Memory B cell (primary cell): ENCODE data around the gene SYNPR.
"Not testable (repeated sequence)": the region's sequence is repeated elsewhere in the genome, so short reads cannot be mapped to it uniquely, and the experiment has no call there.

ENCODE experiments used
- ATAC-seq: fragments of 150-1000 bp; cut with Tn5 transposase; 2 replicates; pipeline ENCODE4 v1.10.0; 2021; ENCODE audit warnings: low read depth, mild to moderate bottlenecking, moderate library complexity
- DNase-seq, 2 donors: peaks; one replicate each; pipeline ENCODE4 v3.0.0; 2022; ENCODE audit warnings: low spot score in 2 of 2
- H3K27ac Mint-ChIP-seq: one replicate; pipeline ENCODE4 v1.8.0; 2022; ENCODE audit warnings: mild to moderate bottlenecking, moderate library complexity, mixed read lengths
- H3K27me3 Mint-ChIP-seq: one replicate; pipeline ENCODE4 v1.8.0; 2022; ENCODE audit warnings: mixed read lengths
- H3K36me3 Mint-ChIP-seq: one replicate; pipeline ENCODE4 v1.8.0; 2022; ENCODE audit warnings: mild to moderate bottlenecking, mixed read lengths
- H3K4me1 Mint-ChIP-seq: one replicate; pipeline ENCODE4 v1.8.0; 2022; ENCODE audit warnings: mixed read lengths
- H3K4me3 Mint-ChIP-seq: one replicate; pipeline ENCODE4 v1.8.0; 2022; ENCODE audit warnings: mild to moderate bottlenecking, moderate library complexity, mixed read lengths
- H3K9me3 Mint-ChIP-seq: one replicate; pipeline ENCODE4 v1.8.0; 2022; ENCODE audit warnings: mixed read lengths

SYNPR gene

GRCh38 chr3:63278171-63279004 lies at the start of gene SYNPR:
TSS of gene SYNPR (plus strand) at chr3:63278308.
- Mint-ChIP-seq H3K27ac (no peak within 1 kb of the TSS), H3K36me3 (no peaks in the 10 kb centered on the region), H3K4me3 (no peak within 1 kb of the TSS), H3K27me3 (peaks cover 15% of the 10 kb centered on the region), H3K4me1 (no peaks in the 10 kb centered on the region), H3K9me3 (no peaks in the 10 kb centered on the region)
- no peak for DNase-seq
- ATAC-seq: no peak

DNA sequence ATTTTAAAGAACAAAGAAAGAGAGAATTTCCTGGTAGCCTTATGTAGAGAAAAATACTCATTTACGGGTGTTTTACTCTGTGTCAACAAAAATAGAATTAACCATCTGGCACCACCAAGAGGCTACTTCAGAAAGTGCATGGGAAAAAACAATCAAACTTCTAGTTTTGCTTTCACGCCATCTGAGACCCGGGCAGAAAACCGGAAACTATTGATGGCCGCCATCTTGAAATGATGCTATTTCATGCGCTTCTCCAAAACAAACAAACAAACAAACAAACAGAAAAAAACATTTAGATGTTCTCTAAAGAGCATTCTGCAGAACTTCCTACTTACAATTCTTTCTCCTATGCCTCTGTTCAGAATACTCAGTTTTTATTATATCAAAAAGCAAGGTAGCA lies 49.4 kb upstream of the SYNPR start:
- no peaks in the 10 kb centered on the region for H3K4me1 Mint-ChIP-seq
- peak overlapping the region; percentile 30 for H3K4me3 Mint-ChIP-seq
- H3K27me3 Mint-ChIP-seq: no peaks in the 10 kb centered on the region
- H3K36me3 Mint-ChIP-seq: no peaks in the 10 kb centered on the region
- no peak overlapping the region for H3K27ac Mint-ChIP-seq
- H3K9me3 Mint-ChIP-seq: no peaks in the 10 kb centered on the region
- ATAC-seq (peak; percentile 60), DNase-seq (peak in 1 of 2 donors; percentile 1)

GRCh38 chr3:63230146-63230545 lies 48.0 kb upstream of the SYNPR start:
- H3K4me3 Mint-ChIP-seq: no peak overlapping the region

GRCh38 chr3:63231643-63232042 lies 46.5 kb upstream of the SYNPR start:
- no peaks in the 10 kb centered on the region for H3K4me1 Mint-ChIP-seq
- H3K27ac Mint-ChIP-seq: no peak overlapping the region
- H3K27me3 Mint-ChIP-seq: no peaks in the 10 kb centered on the region
- no peak overlapping the region for H3K4me3 Mint-ChIP-seq
- DNase-seq: no peak
- H3K9me3 Mint-ChIP-seq: no peaks in the 10 kb centered on the region
- no peaks in the 10 kb centered on the region for H3K36me3 Mint-ChIP-seq
- ATAC-seq: no peak

More at GRCh38 chr3:63230146-63230545, 48.0 kb upstream of the SYNPR start:
- DNase-seq (no peak), ATAC-seq (no peak)
- Mint-ChIP-seq H3K27me3 (no peaks in the 10 kb centered on the region), H3K9me3 (no peaks in the 10 kb centered on the region), H3K27ac (no peak overlapping the region), H3K36me3 (no peaks in the 10 kb centered on the region), H3K4me1 (no peaks in the 10 kb centered on the region)

DNA sequence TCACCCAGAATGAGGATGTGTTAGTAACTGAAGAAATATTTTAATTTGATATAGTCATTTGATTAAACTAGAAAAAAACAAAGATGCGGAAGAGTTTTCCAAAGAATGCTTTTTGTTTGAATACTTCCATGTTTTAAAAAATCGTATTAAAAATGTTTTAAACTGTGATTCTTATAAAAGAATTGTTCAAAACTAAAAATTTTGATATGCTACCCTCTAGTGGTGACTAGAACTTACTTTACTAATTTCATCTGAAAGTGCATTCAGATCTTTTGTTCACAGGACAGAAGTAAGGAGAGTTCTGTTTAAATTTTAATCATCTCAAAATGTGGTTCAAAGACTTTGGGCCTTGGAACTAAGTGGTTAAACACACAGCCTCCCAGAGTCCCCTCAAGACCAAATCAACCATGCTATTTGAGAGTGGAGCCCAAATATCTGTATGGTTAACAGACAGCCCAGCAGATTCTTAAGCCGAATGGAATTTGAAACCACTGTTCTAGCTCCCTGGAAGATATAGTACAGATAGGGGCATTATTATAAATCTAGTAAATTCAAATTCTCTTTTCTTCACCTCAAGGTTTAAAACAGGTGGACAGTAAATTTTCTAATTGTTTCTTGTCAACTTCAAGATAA lies 45.2 kb upstream of the SYNPR start:
- H3K27ac Mint-ChIP-seq: no peak overlapping the region
- H3K9me3 Mint-ChIP-seq: no peaks in the 10 kb centered on the region
- ATAC-seq (no peak), DNase-seq (no peak)
- no peaks in the 10 kb centered on the region for H3K4me1 Mint-ChIP-seq
- no peaks in the 10 kb centered on the region for H3K36me3 Mint-ChIP-seq
- H3K4me3 Mint-ChIP-seq: no peak overlapping the region
- no peaks in the 10 kb centered on the region for H3K27me3 Mint-ChIP-seq

DNA sequence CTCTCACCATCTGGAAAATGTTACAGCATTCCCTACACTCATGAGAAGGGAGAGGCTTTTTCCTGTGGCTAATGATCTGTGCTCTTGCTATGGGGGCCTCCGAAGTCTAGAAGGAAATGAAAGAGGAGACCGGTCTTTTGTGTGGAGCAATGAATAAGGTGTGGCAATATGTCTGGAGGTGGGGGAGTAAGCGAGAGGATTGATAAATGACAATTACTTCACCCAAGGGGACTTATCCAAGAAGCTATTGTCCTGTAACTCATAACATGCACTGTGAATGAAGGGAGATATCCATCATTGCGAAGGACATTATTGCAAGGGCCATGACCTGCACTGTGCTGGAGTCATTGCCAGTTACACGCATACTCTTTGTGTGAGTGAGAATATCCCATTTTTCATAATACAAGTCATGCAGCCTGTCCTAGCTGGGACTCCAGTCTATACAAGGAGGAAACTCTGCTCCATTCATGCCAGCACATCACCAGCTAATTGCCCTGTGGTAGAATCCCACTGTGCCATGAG lies 37.7 kb upstream of the SYNPR start:
- no peak for ATAC-seq
- DNase-seq: no peak
- Mint-ChIP-seq H3K27me3 (peaks cover 6% of the 10 kb centered on the region), H3K9me3 (no peaks in the 10 kb centered on the region), H3K4me1 (no peaks in the 10 kb centered on the region), H3K36me3 (no peaks in the 10 kb centered on the region), H3K4me3 (no peak overlapping the region), H3K27ac (no peak overlapping the region)

DNA sequence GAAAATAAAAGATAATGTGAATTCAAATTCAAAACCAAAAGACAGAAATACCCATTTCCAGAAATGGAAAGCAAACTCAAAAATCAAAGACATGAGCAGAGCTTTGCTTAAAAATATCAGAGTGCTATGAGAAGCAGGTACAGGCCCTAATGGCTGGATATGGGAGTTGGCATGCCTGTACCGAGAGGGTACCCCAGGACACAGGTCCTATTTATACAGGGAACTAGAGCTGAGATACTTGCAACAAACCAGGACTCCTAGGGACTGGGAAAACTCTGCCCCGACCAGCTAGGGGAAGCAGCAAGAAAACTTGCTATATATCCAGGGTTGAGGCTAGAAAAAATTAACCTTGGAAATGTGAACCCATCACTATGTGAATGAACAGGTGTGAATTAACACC lies 36.0 kb upstream of the SYNPR start:
- no peak for ATAC-seq
- no peak for DNase-seq
- Mint-ChIP-seq H3K9me3 (no peaks in the 10 kb centered on the region), H3K36me3 (no peaks in the 10 kb centered on the region), H3K4me3 (no peak overlapping the region), H3K27ac (no peak overlapping the region), H3K4me1 (no peaks in the 10 kb centered on the region), H3K27me3 (peaks cover 6% of the 10 kb centered on the region)

DNA sequence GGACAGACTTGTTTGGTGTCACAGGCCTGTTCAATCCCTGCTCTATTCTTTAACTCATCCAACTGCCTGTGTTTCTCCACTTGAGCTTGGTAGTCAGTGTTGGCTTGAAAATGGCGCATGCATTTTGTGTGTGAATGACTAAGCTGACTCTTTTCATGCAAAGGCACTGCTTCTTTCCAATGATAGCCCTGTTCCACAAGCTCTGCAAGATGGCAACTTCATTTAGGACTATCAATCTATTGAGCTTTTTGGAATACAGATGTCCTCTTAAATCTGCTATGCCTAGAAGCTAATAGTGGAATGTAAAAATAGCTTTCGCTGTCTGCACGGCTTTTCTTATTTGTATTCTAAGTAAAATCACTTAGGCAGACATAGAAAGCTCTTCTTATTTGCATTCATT lies 33.6 kb upstream of the SYNPR start:
- Mint-ChIP-seq H3K9me3 (no peaks in the 10 kb centered on the region), H3K27me3 (peaks cover 3% of the 10 kb centered on the region), H3K36me3 (no peaks in the 10 kb centered on the region), H3K27ac (no peak overlapping the region), H3K4me1 (no peaks in the 10 kb centered on the region), H3K4me3 (no peak overlapping the region)
- no peak for DNase-seq
- no peak for ATAC-seq

DNA sequence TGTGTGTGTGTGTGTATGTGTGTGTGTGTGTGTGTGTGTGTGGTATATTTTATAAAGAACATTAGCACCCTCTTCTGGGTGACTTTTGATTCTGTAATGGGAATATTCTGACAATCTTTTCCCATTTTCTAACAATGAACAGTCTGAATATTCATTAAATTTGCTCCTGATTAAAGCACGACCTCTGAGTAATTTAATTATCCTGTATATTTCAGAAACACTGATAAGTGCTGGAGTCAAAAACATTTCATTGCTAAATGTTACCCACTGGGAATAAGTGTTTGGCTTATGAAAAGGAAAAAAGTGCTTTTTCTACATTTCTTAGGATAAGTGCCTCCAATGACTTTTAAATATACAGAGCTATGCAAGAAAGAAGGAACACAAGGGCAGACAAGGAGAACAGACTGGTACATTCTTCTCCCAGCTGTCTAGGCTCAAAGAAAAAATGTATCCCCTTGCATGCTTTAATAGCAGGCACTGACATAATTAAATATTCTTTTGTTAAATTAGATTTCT lies 32.3 kb upstream of the SYNPR start:
- H3K27ac Mint-ChIP-seq: no peak overlapping the region
- H3K9me3 Mint-ChIP-seq: no peaks in the 10 kb centered on the region
- no peaks in the 10 kb centered on the region for H3K4me1 Mint-ChIP-seq
- DNase-seq (no peak), ATAC-seq (no peak)
- no peaks in the 10 kb centered on the region for H3K36me3 Mint-ChIP-seq
- no peak overlapping the region for H3K4me3 Mint-ChIP-seq
- H3K27me3 Mint-ChIP-seq: peaks cover 2% of the 10 kb centered on the region

DNA sequence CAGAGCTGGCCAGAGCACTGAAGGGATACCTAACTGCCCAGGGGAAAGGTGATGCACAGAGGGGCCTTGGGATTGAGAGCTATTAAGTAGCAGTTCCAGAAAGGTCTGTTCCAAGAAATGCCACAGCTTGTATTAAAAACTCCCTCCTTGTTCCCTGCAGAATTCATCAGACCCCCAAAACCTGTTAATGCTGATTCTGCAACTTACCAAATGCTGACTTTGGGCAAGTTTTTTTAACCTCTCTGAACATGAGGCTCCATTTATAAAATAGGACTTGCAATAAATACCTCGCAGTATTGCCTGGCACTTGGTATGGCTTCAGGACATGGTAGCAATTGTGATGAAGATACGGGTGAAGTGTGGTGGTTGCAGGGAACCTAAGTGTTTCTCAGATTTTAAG lies 30.1 kb upstream of the SYNPR start:
- DNase-seq (no peak), ATAC-seq (no peak)
- Mint-ChIP-seq H3K27ac (no peak overlapping the region), H3K27me3 (no peaks in the 10 kb centered on the region), H3K4me1 (no peaks in the 10 kb centered on the region), H3K9me3 (no peaks in the 10 kb centered on the region), H3K36me3 (no peaks in the 10 kb centered on the region), H3K4me3 (no peak overlapping the region)

GRCh38 chr3:63251499-63251898 lies 26.6 kb upstream of the SYNPR start:
- no peaks in the 10 kb centered on the region for H3K9me3 Mint-ChIP-seq
- H3K4me1 Mint-ChIP-seq: no peaks in the 10 kb centered on the region
- DNase-seq (no peak), ATAC-seq (no peak)
- H3K27me3 Mint-ChIP-seq: no peaks in the 10 kb centered on the region
- H3K4me3 Mint-ChIP-seq: no peak overlapping the region
- H3K36me3 Mint-ChIP-seq: no peaks in the 10 kb centered on the region
- no peak overlapping the region for H3K27ac Mint-ChIP-seq

- not testable (repeated sequence) for DNase-seq, H3K4me1 Mint-ChIP-seq, H3K27ac Mint-ChIP-seq, ATAC-seq, H3K9me3 Mint-ChIP-seq, H3K36me3 Mint-ChIP-seq, H3K4me3 Mint-ChIP-seq, H3K27me3 Mint-ChIP-seq
Measured at GRCh38 chr3:63255819-63256218, 22.3 kb upstream of the SYNPR start.

- no peaks in the 10 kb centered on the region for H3K27me3 Mint-ChIP-seq
- no peaks in the 10 kb centered on the region for H3K36me3 Mint-ChIP-seq
- ATAC-seq (no peak), DNase-seq (no peak)
- H3K27ac Mint-ChIP-seq: no peak overlapping the region
- H3K4me1 Mint-ChIP-seq: no peaks in the 10 kb centered on the region
- H3K9me3 Mint-ChIP-seq: no peaks in the 10 kb centered on the region
- H3K4me3 Mint-ChIP-seq: no peak overlapping the region
Measured at GRCh38 chr3:63264716-63265115, 13.4 kb upstream of the SYNPR start.

DNA sequence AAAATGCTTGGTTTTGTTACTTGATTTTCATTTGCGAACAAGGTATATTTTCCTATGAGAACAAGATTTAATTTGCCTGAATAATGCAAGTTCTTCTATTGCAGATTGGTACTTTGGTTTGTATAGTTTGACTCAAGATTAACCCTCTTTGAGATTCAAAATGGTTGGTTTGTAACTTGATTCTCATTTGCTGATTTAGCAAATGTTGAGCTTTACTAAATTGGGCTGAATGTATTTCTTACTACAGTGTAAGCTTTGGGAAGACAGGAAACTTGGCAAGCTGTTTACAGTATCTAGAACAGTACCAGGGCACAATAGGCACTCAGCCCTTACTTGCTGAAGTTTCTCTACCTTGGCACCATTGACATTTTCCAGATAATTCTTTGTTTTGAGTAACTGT lies 3.7 kb upstream of the SYNPR start:
- Mint-ChIP-seq H3K4me3 (no peak overlapping the region), H3K9me3 (peaks cover 2% of the 10 kb centered on the region), H3K4me1 (no peaks in the 10 kb centered on the region), H3K27me3 (peaks cover 12% of the 10 kb centered on the region), H3K27ac (no peak overlapping the region), H3K36me3 (no peaks in the 10 kb centered on the region)
- DNase-seq (no peak), ATAC-seq (no peak)
